HG02610 (cell line): ENCODE results near the gene BDKRB2.
"Not testable (repeated sequence)": the region's sequence is repeated elsewhere in the genome, so short reads cannot be mapped to it uniquely, and the experiment has no call there.

Experiments used
- ATAC-seq: cut with Tn5 transposase; IDR thresholded peaks from one replicate; pipeline ENCODE4 v1.9.1; 2021; ENCODE audit warnings: mild to moderate bottlenecking, moderate library complexity; ENCODE audit not compliant: unreplicated experiment

Gene BDKRB2

DNA sequence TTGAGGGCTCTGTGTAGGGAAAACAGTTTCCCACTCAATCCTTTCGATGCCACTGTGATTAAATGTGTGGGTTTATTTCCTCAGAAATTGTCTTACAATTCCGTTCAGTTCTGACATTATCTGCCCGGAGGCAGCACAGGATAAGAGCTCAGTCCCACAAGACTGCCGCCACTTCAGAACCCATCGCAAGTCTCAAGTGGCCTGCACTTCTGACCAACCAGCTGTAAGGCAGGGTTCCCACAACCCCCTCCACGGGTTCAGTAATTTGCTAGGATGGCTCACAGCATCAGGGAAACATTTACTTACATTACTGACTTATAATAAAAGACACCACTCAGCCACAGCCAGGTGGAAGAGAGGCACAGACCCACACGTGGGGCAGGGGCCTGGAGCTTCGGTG lies 17.2 kb downstream of the BDKRB2 start:
- no peak for ATAC-seq

DNA sequence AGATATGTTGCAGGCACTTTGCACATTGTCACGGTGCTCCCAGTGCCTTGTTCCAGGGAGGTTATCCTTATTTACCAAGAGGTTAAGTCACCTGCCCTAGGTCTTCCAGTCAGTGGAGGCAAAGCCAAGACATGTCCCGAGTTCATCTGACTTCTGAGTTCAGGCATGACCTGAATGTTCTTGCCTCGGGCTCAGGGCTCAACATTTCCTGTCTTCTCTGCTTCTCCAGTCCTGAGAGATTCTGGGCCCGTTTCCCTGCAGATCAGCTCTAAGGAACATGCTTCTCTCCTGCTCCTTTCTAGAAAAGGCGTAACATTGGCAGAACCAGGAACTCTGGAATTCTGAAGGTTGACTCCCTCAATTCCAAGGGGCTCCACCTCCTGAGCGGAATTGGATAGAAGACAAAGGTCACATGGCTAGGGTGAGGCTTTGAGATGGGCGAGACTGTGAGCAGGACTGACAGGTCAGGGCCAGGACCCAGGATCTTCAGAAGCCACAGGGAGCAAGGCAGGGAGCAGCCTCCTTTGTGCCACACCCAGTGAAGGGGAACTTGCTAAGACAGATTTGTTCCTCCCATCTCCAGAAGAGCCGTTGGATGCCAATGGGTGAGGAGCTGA lies 19.9 kb downstream of the BDKRB2 start:
- ATAC-seq, result no peak

DNA sequence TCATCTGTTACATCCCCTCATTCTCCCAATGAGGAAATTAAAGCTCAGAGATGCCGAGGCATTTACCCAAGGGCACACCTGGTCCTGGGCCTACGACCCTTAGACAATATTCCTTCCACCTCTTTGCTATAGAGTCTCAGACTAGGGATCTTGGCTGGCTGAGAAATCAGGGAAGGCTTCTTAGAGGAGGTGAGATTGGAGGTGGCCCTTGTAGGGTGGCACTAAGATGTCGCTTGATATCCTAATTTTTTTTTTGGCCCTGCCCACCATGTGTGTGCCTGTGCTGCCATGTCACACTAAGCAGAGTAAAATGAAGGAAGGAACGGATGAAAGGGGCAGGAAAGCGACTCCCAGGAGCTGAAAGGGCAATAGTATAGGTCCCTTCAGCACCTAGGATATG lies 20.6 kb downstream of the BDKRB2 start:
- ATAC-seq, result no peak

DNA sequence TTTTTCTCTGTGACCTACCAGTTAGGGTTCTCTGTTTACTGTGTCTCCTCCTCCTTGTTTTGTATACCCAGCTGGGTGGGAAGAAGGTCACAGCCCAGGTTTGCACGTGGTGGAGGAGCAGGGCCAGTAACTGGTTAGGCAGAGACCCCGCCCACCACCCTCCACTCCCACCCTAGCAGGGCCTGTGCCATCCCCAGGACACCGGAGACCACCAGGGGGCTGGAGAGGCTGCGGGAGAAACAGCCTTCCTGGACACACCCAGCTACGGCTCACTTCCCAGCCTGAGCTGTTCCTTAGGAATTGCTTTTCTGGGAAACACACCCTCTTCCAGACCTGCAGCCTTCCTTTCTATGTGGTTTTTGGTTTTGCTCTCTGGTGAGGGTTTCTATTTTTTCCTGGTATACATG lies 21.1 kb downstream of the BDKRB2 start:
- ATAC-seq, result no peak

DNA sequence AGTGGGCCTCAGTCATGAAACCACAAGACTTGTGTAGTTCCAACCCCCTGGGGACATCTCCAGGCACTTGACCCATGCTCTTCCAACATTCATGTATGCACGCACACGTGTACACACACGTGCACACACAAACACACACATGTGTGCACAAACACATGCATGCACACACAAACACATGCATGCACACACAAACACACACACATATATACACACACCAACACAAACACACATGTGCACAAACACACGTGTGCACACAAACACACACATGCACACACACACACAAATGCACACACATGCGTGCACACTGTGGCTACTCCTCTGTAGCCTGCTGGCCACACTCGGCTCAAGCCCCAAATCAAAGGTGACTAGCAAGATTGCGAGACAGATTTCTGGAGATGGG lies 22.8 kb downstream of the BDKRB2 start:
- ATAC-seq, result no peak

DNA sequence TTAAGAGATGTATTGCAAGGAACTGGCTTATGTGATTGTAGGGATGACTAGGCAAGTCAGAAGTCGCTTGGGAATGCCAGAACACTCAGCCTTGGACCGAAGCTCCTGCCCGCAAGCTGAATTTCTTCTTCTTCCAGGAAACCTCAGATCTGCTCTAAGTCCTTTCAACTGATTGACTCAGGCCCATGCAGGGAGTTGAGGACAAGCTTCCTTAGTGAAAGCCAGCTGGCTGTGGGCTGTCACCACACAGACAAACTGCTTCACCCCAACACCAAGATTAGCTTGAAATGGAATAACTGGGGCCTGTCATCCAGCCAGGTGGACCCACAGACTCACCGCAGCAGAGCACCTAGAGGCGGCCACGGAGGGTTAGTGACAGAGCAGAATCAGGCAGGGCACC lies 24.7 kb downstream of the BDKRB2 start:
- ATAC-seq, result no peak

DNA sequence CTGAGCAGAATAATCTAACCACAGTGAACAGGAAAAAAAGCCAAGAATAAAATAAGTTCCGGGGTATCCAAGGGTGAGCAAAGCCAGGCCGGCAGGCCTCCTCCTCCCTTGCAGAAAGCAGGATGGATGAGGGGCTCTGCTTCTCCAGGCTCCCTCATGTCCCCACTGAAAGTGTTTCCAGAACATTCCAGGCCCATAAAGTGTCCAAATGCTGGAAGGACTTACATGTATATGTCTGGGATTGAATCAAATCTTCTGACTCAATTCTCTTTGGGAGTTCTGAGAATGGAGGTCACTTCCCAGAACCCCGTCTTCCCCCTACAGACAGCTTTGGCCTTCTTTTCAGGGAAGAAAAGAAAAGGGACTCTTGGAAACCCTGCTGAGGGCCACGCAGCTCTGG lies 26.4 kb downstream of the BDKRB2 start:
- no peak for ATAC-seq

DNA sequence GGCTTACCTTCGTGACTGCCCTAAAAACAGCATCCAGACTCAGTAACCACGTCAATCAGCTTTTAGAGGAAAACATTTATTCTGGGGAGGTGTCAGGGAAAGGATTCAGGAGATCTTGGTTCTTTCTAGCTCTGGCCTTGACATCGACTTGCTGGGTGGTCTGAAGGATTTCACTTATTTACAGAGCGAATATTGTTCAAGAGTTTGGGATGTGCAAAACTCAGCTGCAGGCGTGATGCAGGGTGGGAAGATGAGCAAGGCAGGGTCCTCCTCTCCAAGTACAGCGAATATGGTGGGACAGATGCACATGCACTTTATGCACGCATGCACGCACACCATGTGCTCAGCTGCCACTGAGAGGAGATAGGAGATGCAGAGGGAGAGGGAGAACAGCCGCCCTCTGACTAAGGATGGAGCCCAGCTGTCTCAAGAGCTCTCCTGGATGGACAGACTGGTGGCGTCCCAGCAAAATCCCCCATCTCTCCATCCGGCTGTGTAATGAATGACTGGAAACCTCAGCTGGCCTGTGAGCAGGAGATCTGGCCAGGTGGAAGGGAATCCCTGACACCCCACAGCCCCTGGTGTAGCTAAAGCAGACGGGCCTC lies 27.0 kb downstream of the BDKRB2 start:
- no peak for ATAC-seq

DNA sequence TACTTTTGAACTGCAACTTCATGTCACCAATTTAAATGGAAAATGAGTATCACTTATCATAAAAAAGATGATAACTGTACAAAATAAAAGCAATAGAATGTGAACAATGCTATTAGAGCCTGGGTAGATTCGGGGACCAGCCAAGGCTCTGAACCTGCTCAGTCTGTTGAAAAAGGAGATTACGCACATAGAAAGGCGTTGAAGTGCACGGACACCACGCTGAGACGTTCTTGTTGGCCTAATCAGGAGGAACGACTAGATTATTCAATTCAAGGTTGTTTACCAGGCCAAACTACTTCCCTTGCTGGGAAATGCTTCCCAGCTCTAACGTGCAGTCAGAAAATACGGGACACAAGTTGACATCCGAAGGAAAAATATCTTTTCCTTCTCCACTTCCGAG lies 27.9 kb downstream of the BDKRB2 start:
- no peak for ATAC-seq

DNA sequence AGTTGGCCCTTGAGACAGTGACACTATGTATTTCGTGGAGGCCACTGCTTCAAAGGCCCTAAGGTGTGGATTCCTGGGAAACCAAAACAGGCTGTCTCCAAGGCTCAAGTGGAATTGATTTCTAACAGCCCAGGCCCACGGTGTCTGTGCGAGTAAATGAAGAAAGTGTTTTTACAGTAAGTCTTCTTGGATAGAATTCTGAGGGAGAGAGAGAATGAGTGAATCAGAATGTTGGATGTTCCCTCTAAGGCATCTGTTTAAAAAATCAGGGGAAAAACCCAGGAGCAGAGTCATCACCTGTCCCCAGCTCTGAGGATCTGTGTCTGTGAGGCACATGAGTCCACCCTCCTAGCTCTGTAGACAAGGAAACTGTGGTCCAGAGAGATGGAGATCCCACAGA lies 29.0 kb downstream of the BDKRB2 start:
- ATAC-seq, result no peak

DNA sequence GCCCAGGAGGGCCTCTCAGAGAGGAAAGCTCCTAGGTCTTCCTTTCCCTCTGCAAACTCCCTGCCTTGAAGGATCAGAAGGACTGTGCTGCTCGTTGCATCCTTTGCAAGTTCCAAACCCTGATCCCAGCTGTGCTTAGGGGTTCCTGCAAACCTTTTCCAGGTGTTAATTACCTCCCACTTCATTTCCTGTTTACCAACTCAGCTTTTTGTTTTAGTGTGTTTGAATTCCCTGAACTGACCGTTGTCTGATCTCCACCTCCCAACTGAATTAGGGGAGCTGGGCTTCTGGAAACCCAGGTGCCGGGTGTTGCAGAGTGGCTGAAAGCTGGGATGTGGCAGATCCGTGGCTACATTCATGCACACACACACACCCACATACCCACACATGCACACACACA lies 30.8 kb downstream of the BDKRB2 start:
- no peak for ATAC-seq

DNA sequence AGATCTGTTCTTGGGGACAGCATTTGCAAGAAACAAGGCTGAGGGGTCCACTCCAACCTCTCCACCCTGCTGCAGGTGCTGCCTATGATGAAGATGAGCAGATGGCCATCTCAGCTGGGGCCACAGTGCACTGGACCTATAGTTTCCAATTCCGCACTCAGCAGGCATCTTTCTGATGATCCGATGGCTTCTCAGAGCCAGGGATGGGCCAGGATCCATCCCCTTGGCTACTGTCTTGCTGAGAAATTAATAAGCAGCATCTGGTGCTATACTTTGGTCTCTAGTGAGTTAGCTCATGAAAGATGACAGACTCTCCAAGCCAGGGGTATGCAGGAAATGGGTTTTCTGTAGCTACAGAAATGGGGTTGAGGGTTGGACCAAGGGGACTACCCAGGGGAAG lies 33.0 kb downstream of the BDKRB2 start:
- ATAC-seq, result no peak

DNA sequence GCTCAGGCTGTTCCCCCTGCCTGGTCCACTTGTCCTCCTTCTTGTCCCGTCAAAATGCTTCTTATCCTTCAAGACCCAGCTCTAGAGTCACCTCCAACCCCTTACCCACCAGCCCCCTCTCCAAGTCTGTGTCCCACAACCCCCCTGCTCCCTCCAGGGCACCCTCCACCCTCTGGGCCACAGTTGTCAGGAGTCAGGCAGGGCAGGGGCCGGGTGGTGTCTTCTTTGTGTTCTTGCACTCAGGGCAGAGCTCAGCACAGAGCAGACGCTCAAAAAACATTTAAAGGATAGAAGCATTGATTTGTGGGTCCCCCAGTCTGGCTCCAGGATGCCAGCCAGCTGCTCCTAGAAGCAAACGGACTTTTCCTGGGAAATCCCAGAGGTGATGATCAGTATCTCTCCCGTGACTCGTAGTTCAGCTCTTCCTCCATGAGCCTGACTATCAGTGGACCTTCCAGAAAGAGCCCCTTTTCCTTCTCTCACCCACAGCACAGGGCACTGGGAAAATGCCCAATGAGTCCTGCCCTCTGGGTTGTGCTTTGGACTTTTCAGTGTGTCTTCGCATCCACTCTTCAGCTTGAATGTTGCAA lies 34.1 kb downstream of the BDKRB2 start:
- ATAC-seq, result no peak

DNA sequence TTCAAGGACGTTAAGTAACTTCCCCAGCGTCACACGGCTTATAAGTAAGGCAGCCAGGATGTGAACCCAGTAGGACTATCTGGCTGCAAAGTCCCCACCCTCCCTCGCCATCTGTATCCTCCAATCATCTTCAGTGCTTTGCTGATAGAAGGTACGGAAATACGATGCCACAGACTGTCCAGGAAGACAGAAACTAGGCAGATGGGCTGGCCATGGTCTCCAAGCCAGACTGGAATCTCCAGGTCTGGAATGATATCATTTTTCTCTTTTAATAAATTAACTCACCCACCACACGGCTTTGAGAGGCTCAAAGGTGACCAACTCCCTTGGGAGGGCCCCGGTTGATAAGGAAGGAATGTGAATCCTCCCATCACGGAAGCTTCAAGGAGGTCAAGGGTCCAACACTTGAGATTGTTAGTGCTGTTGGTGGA lies 35.1 kb downstream of the BDKRB2 start:
- ATAC-seq, result no peak

DNA sequence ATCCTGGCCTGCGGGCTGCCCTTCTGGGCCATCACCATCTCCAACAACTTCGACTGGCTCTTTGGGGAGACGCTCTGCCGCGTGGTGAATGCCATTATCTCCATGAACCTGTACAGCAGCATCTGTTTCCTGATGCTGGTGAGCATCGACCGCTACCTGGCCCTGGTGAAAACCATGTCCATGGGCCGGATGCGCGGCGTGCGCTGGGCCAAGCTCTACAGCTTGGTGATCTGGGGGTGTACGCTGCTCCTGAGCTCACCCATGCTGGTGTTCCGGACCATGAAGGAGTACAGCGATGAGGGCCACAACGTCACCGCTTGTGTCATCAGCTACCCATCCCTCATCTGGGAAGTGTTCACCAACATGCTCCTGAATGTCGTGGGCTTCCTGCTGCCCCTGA lies 36.0 kb downstream of the BDKRB2 start:
- no peak for ATAC-seq

DNA sequence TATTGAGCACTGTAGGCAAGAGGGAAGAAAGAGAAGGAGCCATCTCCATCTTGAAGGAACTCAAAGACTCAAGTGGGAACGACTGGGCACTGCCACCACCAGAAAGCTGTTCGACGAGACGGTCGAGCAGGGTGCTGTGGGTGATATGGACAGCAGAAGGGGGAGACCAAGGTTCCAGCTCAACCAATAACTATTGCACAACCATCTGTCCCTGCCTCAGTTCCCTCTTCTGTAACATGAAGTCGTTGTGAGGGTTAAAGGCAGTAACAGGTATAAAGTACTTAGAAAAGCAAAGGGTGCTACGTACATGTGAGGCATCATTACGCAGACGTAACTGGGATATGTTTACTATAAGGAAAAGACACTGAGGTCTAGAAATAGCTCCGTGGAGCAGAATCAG lies 37.5 kb downstream of the BDKRB2 start:
- ATAC-seq, result no peak

DNA sequence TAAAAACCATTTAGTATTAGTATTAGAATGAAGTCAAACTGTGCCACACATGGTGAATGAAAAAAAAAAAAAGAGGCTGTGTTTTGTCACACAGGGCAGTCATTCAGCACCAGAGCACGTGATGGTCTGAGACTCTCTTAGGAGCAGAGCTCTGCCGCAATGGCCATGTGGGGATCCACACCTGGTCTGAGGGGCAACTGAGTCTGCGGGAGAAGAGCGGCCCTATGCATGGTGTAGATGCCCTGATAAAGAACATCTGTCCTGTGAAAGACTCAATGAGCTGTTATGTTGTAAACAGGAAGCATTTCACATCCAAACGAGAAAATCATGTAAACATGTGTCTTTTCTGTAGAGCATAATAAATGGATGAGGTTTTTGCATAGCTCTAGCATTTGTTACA lies 39.1 kb downstream of the BDKRB2 start:
- ATAC-seq, result no peak

DNA sequence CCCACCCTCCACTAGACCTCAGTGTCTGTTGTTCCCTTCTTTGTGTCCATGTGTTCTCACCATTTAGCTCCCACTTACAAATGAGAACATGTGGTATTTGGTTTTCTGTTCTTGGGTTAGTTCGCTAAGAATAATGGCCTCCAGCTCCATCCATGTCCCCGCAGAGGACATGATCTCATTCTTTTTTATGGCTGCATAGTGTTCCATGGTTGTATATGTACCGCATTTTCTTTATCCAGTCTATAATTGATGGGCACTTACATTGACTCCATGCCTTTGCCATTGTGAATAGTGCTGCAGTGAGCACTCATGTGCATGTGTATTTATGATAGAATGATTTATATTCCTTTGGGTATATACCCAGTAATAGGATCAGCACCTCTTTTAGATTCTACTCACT lies 40.4 kb downstream of the BDKRB2 start:
- not testable (repeated sequence) for ATAC-seq

DNA sequence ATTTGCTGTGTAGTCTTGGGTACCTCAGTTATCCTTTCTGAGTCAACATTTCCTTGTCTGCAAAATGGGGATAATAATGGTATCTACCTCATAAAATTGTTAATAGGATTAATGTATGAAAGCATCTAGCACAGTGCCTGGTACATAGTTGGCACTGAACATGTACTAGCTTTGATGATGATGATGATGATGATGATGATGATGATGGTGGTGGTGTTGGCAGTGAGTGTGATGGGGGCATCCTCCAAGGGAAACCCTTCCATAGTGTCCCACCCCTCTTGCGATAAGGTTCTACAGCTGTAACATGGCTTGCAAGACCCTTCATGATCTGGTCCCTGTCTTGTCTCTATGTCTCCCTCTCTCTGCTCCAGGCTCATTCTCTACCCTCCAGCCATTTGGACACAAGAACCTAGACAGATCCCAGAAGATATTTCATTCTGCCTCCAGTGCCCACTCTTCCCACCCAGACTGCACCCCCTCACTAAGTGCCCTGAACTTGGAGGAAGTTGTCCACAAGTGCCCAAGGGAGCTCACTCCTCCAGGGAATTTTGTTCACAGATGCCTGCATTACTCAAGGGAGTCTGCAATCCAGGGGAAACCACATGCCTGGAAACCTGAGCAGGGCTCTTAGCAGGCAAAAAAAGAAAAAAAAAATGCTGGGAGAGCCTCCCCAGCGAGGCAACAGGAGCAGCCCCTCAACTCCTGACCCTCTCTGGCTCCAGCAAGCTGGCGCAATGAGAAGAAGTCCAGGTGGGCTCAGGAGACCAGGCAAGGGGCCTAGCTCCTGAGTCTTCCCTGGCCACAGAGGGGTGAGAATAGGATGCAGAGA lies 41.3 kb downstream of the BDKRB2 start:
- ATAC-seq, result no peak

DNA sequence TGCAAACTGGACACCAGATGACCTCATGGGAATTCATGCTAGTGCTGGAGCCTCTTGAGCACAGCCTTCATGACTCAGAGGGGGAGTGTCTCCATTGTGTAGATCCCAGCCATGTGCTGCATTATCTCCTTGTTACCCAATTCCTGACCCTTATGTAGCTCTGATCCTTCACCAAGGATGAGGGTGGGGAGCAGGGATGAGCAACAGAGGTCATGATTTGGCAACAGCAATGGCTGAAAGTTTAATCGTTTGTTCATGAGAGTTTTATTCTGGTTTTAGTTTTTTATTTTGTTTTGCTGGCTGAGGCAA lies 41.9 kb downstream of the BDKRB2 start:
- no peak for ATAC-seq

DNA sequence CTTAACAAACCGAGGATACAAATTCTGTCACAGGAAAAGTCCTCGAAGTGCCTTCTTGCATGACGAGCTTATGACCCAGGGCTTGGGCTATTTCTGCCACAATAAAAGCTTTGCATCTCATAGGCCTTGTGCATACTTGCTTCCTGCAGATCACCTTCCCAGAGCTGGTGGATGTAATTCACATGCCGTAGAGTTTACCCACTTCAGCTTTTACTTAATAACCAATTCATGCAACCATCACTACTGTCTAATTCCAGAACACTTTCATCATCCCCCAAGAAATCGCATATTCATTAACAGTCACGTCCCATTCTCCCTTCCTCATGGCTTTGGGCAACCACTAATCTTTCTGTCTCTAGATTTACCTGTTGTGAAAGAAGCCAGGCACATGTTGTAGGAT lies 42.4 kb downstream of the BDKRB2 start:
- ATAC-seq, result no peak

DNA sequence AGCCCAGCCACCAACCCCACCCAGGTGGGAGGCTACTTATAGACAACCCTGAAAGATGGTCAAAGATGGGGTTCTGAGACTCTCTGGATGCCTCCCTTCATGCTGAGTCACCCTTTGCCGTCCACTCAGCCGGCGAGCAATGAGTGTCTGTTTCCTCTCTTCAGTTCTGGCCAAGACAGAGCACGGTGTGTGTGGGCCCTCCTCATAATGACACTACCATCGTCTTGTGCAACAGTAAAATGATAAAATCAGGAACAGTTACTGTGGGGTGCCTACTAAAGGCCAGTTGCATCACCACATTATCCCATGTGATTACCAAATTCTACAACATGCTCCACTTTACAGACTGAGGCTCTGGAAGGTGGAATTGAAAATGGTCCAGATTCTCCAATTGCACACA lies 44.4 kb downstream of the BDKRB2 start:
- no peak for ATAC-seq
